Astrocyte of the spinal cord (primary cell): Measurements from ENCODE around the gene ZSWIM4.
A peak's percentile ranks its signal among the peaks of the same experiment; 100 is the strongest.

ENCODE experiments used
- DNase-seq: peaks from one replicate; pipeline ENCODE4 v3.0.0; 2011; ENCODE audit warnings: low read depth, low spot score
- H3K4me3 ChIP-seq: 2 replicates; pipeline ENCODE4 v1.5.1; 2011; ENCODE audit warnings: low read depth, mild to moderate bottlenecking, low read length, moderate library complexity
- in situ Hi-C: cut with HindIII; loops from 2 replicates; pipeline ENCODE4 v1.10.0; 2017; ENCODE audit warnings: low sequenced_read_pairs
- TF ChIP-seq, protein P1 (sequence below): IDR thresholded peaks from 2 replicates; pipeline ENCODE4 v1.5.1; 2012; ENCODE audit warnings: low read depth, mild to moderate bottlenecking, low read length, inconsistent platforms

The ZSWIM4 gene

DNA sequence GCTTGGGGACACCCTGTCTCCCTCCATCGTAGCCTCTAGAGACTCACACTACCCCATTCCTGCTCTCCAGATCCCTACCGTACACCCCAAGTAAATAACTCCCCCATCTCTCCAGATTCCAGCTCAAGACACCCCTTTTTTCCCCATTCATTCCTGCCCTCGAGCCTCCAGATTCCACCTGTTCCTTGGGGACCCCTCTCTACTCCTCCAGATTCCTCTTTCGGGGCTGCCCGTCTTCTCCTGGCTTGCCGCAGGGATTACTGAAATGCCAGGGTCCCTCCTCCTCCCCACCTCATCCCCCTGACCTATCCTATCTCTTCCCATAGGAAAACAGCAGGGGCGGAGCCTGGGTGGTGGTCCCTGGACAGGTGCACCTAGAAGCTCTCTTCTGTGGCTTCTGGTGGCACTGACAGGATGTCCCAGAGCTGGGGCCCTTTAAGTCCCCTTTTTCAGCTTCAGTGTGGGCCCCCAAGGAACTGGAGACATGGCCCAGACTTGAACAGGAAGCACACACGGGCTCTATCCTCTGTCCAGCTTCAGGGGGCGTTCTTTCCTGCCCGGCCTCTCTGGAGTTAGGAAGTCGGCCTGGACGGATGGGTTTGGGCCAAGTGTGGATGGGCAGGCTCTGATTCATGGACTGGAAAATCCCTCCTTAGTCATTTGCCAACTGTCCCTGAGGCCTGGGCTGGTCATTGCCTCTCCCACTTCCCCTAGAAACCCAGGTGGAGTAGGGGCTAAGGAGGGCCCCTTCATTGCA lies 1.2 kb downstream of the ZSWIM4 start:
- in situ Hi-C loops = no loop called here
- peak overlapping the region; percentile 73 for H3K4me3 ChIP-seq
- peak; percentile 90 for DNase-seq
- TF ChIP-seq, protein P1, sequence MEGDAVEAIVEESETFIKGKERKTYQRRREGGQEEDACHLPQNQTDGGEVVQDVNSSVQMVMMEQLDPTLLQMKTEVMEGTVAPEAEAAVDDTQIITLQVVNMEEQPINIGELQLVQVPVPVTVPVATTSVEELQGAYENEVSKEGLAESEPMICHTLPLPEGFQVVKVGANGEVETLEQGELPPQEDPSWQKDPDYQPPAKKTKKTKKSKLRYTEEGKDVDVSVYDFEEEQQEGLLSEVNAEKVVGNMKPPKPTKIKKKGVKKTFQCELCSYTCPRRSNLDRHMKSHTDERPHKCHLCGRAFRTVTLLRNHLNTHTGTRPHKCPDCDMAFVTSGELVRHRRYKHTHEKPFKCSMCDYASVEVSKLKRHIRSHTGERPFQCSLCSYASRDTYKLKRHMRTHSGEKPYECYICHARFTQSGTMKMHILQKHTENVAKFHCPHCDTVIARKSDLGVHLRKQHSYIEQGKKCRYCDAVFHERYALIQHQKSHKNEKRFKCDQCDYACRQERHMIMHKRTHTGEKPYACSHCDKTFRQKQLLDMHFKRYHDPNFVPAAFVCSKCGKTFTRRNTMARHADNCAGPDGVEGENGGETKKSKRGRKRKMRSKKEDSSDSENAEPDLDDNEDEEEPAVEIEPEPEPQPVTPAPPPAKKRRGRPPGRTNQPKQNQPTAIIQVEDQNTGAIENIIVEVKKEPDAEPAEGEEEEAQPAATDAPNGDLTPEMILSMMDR = peak; percentile 48

DNA sequence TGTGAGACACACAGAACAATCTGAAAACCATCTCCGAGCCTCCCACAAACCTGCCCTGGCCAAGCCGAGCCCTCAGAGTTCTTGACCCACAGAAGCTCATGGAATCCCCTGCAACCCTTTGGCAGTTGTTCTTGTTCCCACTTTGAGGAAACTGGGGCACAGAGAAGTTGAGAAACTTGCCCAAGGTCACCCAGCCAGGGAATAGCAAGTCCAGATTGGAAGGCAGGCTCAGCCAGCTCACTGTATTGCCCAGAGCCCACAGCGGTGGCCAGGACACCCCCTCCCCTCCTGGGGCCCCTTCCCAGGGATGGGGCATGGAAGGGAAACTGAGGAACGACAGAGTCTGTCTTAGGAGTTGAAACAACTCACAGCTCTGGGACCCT lies 1.8 kb downstream of the ZSWIM4 start:
- in situ Hi-C loops = no loop called here
- no peak for DNase-seq
- TF ChIP-seq, protein P1 = no peak
- H3K4me3 ChIP-seq = peak overlapping the region; percentile 73

DNA sequence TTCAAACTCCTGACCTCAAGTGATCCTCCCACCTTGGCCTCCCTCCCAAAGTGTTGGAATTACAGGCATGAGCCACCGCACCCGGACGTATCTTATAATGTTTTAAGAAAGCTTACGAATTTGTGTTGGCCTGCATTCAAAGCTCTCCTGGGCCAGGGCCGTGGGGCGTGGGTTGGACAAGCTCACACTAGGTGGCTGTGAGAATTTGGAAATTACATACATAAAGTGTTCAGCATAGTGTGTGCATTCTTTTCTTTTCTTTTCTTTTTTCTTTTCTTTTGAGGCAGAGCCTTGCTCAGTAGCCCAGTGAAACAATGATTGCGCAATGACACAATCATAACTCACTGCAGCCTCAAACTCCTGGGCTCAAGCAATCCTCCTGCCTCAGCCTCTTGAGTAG lies 2.6 kb downstream of the ZSWIM4 start:
- peak; percentile 84 for DNase-seq
- TF ChIP-seq, protein P1 = no peak
- in situ Hi-C loops = no loop called here
- H3K4me3 ChIP-seq = no peak overlapping the region

DNA sequence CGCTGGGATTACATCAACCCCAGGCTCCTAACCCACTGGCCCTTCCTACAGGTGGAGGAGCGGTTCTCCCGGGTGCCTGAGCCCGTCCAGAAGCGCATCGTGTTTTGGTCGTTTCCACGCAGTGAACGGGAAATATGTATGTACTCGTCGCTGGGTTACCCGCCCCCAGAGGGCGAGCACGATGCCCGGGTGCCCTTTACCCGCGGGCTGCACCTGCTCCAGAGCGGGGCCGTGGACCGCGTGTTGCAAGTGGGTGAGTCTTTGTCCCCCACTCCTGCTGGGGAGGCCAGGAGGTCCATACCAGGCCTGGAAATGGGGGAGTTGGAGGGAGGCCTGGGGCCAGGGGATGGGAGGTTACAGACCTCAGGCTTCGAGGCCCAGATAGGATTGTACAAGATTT lies 4.4 kb downstream of the ZSWIM4 start:
- DNase-seq = no peak
- H3K4me3 ChIP-seq = no peak overlapping the region
- TF ChIP-seq, protein P1 = no peak
- in situ Hi-C loops = no loop called here

DNA sequence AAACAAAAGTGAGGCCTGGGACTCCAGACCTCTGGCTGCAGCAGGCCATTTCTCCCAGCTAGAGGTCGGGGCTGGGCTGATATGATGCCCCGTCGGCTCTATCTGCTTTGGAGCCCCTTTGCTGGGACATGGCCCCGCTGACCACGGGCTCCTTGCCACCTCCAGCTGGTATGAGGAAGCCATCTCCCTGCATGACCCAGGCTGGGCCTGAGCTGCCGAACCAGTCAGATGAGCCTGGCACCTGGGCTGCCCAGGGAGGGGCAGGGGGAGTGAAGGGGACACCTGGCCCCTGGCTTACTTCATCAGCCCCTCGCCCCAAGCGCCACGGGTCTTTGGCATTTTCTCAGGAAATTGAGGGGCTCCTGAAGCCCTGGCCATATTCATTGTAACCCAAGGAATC lies 7.8 kb downstream of the ZSWIM4 start:
- TF ChIP-seq, protein P1 = no peak
- H3K4me3 ChIP-seq = no peak overlapping the region
- in situ Hi-C loops = no loop called here
- no peak for DNase-seq

DNA sequence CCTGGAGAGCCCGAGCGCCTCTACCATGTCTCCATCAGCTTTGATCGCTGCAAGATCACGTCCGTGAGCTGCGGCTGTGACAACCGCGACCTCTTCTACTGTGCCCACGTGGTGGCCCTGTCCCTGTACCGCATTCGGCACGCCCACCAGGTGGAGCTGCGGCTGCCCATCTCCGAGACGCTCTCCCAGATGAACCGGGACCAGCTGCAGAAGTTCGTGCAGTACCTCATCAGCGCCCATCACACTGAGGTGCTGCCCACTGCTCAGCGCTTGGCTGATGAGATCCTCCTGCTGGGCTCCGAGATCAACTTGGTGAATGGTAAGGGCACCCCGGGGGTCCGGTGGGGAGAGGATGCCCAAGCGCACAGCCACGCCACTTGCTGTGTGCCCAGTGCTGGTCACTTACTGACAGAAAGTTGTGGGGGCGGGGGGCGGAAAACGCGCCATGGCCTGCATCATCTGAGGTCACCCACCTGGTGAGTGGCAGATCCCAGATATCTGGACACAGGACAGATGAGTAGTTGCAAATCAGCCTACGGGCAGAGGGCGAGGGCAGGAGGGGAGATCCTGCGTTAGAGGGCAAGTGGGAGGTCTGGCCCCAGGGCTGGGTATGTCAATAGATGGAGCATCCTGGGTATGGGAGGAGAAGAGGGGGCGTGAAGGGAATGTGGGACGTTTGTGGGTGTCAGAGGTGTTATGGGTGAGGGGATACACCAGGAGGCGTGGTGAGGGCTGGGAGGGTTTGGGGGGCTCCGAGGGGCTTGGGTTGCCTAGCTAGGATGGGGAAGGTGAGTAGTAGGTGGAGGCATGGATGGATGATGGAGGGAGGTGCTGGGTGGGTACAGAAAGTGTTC lies 9.8 kb downstream of the ZSWIM4 start:
- no peak for DNase-seq
- no peak overlapping the region for H3K4me3 ChIP-seq
- TF ChIP-seq, protein P1 = peak; percentile 31
- in situ Hi-C loops = no loop called here
